ENCODE data around the gene CSTPP1.

CSTPP1 gene

DNA sequence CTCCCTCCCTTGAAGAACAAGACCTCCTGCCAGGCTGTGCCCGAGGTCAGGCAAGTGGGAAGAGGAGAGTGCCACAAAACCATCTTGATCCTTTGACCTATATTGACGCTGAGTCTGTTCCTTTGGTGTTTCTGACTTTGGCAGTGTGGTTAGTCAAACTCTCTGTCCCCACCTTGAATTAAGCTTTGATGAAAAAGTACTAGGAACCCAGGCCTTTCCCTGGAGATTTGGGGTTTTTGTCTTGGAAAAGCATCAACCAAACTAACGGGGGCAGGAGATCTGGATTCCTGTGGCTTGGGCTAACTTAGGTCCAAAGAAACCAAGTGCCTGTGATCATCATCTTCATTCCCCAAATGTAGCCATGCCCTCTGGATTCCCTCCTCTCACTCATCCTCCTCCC is 199.8 kb downstream of the CSTPP1 start:
- DNase-seq (ENCODE audit: low read depth) = no peak

DNA sequence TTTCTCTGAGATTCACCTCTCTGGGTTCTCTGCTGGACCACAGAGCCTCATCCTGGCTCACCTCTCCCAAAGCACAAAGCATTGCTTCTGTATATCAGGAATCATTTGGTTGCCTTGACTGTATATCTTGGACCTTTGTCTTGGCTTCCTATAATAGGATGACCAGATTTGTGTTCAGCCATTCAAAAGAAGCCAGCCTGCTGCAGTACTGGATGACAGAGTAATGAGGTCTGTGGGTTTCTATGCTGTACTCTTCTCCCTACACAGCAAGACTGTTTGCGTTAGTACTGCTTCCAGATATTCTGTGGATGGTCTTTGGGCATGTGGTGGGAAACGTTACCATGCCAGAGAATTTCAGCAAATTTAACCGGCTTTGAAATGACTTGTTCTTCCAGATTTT is 200.4 kb downstream of the CSTPP1 start:
- no peak for DNase-seq (ENCODE audit: low read depth)

DNA sequence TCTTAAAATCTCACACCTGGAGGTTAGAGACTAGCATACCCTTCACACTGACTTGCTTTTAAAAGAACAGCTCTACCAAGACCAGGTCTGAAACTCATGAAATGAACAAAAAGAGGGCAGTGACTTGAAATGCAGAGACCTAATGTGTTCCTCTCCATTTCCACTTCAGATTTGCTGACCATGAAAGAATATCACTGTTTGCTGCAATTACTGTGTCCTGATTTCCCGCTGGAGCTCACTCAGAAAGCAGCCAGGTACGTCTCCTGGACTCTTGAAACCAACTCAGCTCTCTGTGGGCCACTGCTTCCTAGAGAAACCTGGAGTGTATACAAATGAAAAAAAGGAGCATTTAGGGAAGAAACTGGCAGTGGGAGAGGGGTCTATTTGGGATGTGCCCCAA is 200.9 kb downstream of the CSTPP1 start:
- no peak for DNase-seq (ENCODE audit: low read depth)

DNA sequence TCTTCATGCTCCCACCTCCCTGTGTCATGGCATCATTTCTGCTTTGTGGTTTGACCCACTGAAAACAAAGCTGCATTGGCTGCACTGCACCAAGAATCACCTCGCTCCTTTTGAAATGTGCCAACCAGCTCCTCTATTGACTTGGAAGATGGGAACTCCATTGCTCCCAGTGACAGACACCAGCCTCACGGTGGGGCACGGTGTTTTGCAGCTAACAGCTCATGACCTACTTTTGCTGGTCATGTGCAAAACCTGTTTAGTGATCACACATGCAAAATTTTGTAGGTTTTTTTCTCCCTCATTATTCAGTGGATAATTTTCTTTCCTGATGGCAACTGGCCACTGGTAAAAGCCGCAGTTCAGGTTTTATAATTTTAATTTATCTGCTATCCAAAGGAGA is 203.3 kb downstream of the CSTPP1 start:
- DNase-seq (ENCODE audit: low read depth) = no peak

DNA sequence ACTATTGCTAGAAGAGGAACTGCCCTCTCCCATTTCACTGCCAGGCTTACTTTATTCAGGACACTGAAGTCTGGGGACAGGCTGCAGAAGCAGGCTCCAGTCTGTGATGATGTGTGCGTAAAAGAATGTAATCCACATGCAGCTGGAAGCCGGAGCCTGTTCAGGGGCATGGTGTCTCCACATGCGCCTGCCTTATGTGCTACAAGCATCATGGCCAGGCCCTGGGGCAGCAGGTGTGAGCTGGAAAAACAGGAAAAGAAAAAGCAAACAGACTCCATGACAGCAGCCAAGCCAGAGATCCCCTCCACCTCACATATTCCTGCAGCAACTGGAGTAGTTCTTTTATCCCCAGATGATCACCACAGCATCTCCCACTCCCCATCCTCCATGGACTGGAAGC is 206.8 kb downstream of the CSTPP1 start:
- peak; percentile 73 for DNase-seq (ENCODE audit: low read depth)

DNA sequence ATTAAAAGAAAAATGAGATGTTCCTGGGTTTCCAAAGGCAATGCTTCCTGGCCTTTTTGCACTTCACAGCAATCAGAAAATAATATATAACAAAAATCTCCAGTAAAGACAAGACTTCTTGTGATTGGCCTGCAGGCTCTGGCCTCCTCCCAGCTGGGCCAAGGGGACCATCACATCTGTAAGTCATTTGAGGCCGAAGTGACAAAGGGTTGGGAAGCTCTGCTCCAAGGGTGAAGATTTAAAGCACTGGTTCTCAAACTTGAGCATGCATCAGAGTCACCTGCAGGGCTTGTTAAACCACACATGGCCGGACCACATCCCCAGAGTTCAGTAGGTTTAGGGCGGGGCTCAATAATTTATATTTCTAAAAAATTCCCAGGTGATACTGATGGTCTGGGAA is 208.0 kb downstream of the CSTPP1 start:
- DNase-seq (ENCODE audit: low read depth) = no peak

DNA sequence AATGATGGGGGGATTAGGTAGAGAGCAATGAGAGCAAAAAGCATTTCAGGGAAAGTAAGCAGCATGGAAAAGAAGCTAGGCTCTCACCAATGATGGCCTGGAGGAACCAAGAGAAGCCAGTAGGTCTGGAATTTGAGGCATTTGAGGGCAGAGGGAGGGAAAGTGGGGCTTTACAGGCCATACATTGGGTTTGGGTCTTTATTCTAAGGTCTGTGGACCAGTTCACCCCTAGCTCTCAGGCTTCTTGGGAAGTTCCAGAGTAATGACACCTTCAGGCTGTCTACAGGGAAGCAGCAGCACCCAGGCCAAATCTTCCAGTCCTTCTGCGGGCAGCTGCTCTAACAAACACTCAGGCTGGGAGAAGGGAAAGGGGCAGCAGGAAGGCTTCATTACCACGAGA is 210.7 kb downstream of the CSTPP1 start:
- DNase-seq (ENCODE audit: low read depth) = no peak

DNA sequence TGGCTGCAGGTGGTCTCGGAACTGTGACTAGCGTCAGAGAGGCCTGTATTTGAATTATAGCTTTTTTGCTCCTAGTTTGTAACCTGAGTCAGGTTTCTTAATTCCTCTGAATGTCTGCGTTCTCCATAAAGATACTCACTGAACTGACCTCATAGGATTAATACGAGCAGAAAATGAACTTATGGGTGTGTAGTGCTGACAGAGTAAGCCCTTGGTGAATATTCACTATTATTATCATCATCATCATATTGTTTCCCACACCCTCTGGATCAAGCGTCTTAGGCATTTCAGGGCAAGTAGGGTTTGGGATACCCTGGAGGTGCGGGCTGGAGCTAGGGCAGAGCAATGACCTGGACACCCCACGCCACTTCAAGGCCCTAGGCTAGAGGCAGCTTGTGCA is 211.1 kb downstream of the CSTPP1 start:
- DNase-seq (ENCODE audit: low read depth) = no peak

DNA sequence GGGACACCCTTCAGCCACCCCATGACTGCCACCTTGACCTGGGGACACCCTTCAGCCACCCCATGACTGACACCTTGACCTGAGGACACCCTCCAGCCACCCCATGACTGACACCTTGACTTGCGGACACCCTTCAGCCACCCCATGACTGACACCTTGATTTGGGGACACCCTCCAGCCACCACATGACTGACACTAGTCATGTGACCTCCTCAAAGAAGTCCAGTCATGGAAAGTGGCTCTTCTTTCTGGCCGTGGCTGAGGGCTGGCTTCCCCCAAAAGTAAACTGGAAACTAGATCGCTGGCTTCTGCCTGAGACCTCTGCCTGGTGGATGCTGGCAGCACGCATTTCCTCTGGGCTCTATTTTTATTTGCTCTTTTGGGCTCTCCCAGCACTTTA is 211.7 kb downstream of the CSTPP1 start:
- DNase-seq (ENCODE audit: low read depth) = no peak

DNA sequence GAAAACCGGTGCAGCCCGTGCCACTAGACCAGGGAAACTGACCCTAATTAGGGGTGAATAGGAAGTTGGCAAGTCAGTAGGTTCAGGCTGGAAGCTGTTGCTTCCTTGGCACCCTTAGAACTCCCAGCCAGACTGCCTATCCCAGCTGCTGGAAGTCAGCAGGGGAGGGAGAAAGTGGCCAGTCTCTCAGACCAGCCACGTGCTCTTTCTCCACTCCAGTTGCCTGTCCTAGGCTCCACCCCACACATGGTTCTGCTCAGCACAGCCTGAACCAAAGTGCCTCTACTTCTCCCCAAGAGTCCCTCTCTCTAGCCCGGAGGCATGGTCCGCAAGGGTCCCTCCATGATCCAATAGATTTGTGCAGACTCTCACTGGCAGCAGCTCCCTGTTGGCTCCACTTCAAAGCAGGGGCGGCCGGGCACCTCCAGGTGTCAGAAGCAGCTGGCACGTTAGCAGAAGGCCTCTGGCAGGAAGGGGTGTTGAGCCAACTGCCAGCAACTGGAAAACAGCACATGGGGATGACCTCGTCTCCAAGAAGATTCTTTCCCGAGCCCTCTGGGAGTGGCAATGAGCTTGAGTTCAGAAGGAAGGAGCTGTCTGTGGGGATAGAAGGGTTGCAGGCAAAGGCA is 212.5 kb downstream of the CSTPP1 start:
- no peak for DNase-seq (ENCODE audit: low read depth)

DNA sequence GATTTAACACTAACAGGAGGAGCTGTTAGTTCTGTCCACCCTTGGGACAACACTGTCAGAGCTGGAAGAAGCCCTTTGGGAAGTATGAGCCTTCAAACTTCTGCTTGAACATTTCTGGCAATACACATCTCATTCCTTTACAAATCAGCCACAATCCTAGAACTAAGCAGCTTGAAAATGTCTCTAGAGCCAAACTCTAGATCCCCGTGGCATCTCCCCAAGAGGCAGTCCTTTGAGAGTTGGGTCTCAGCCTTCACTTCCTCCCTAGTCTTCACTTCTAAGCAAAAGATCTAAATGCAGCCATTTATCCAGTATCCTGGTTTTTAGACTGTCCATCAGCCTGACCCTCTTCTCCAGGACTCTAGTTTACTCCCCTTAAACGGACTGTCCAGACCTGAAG is 213.2 kb downstream of the CSTPP1 start:
- no peak for DNase-seq (ENCODE audit: low read depth)

DNA sequence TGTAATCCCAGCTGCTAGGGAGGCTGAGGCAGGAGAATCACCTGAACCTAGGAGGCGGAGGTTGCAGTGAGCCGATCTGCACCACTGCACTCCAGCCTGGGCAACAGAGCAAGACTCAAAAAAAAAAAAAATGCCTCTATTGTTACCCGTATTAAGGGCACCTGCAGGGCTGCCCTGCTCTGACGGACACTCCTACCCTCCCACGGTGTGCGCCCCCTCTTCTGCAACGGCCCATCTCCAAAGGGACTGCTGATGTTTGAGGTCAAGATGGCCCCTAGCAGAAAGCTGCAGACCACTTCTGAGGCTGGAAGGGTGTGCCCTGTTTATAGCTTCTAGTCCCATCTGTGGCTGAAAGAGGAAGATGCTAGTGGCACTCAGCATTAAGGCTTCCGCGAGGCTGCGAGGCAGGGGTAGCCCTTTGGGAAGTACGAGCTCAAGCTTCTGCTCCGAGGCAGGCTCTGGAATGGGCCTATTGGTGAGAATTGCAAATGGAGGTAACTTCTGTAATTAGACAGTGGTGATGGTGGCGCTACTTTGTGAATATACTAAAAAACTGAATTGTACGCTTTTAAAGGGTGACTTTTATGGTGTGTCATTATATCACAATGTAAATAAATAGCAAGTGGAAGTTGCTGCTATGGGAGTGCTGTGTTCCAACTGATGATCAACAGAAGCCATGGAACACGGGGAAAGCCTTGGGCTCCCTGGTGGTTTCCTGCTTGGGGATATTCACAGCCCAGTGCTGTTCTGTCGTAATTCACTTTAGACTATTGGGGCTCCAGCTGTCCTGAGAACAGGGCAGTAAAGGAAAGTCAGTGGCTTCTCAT is 215.8 kb downstream of the CSTPP1 start:
- no peak for DNase-seq (ENCODE audit: low read depth)

DNA sequence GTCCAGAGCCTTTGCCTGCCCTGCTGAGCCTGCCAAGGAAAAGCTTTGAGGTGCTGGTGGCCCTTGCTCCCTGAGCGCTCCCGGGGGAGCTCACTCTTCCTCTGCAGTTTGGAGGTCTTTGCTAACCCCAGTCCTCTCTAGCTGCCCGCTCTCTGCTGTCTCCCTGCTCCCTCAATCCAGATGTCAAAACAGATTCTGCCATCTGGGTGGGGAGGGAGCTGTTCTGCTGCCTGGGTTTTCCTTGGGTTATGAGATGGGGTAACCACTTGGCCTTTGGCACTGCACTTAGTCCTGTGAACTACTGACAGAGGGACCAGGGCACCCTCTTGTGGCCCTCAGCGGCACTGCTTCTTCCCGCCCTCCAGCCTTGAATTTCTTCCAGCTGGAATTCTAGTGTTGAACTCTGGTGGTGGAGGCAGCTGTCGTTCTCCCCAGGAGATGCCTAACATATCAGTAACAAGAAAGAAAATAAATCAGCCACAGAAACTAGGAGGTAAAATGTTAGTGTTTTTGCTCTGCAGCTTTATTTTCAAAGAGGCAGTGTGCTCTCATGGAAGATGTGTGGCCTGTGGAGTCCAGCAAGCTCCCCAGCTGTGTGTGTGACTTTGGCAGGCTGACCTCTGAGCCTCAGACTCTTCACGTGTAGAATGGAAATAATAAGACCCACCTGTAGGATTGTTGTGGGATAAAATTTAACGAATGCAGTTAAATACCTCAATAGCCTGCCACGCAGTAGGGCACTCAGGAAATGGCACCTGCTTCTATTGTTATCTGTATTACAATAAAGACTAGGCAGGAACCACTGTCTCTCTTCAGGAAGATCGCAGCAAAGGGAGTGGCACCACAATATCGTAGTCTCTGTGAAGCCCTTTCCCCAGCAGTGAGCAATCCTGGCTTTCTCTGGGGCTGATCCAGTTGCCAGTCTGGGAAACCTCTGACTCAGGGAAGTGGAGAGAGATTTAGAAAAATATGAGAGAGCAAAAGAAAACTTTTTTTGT is 216.7 kb downstream of the CSTPP1 start:
- no peak for DNase-seq (ENCODE audit: low read depth)

DNA sequence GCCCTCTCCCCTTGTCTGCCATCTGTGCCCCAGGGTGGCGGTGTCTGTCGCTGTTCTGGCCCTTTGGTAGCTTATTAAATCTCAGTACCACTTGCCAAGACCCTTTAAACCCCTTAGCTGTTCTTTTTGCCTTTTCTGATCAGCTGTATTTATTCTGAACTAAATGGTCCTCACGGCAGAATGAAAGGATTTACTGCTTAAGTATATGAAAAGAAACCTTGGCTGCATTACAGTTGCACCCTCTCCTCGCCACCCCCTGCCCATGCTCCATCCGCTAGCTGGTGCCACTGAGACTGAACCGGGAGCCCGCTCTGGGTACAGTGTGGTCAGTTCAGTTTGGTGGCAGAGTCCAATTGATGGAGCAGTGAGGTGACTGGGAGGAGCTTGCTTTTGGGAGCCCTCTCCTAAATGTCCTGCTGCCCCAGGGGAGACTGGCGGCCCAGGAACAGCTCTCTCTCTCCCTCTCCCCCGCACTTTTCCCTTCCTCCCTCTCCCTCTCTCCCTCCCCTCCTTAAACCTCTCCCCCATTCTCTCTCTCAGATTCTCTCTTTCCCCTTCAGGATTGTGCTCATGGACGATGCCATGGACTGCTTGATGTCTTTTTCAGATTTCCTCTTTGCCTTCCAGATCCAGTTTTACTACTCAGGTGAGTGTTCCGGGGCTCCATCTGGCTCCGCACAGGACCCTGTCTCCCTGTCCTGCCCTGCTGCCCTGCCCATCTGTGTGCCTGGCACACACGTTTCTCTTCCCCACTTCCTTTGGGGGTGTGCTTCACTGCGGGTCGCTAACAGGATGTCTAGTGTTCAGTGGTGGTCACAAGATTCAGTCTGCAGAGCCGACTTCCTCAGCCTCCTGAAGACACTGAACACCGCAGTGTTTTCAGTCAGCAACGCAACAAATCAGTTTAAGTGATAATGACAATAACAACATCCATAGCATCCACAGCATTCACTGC is 218.3 kb downstream of the CSTPP1 start:
- no peak for DNase-seq (ENCODE audit: low read depth)

DNA sequence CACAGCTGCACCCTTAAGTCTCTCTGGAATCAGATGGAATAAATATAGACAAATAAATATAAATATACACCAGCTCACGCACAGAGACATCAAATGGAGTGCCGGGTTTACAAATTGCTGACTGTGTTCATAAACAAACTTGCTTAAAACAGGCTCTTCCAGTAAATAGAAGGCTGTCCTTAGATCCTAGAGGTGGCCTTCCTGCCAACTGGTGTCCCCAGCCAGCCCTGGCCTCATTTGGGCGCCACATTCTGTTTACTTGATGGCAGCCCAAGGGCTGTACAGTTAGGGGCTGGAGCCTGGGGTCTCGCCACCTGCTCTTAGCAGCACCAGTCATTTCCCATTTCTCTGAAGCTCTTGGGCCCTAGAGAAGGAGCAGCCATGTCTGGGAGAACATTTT is 219.3 kb downstream of the CSTPP1 start:
- no peak for DNase-seq (ENCODE audit: low read depth)

DNA sequence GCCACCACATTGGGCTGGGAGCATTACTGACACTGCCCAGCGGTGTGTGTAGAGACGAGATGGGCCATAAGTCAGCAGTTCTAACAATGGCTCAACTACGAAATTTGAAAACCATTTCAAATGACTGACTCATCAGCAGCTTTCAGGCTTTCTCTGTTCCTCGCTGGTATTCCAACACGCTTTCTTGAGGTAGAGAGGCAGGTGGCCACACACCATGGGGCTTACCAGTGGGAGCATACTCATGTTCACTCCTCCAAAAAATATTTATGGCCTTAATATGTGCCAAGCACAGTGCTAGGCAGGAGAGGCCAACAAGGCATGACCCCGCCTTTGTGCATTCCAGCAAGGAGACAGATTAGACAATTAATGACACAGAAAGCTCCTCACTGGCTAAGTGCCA is 219.8 kb downstream of the CSTPP1 start:
- no peak for DNase-seq (ENCODE audit: low read depth)

DNA sequence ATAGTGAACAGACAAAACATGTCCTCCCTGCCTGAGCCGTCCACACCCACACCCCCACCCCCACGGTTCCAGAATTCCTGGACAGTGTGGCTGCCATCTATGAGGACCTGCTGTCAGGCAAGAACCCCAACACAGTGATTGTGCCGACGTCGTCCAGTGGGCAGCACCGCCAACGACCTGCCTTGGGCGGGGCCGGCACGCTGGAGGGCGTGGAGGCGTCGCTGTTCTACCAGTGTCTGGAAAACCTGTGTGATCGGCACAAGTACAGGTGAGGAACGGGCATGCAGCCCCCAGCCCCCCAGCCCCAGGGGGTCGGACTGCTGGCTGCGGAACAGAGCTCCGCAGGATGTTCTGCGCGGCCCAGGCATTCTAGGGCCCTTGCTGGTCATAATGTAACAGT is 220.4 kb downstream of the CSTPP1 start:
- DNase-seq (ENCODE audit: low read depth) = no peak

DNA sequence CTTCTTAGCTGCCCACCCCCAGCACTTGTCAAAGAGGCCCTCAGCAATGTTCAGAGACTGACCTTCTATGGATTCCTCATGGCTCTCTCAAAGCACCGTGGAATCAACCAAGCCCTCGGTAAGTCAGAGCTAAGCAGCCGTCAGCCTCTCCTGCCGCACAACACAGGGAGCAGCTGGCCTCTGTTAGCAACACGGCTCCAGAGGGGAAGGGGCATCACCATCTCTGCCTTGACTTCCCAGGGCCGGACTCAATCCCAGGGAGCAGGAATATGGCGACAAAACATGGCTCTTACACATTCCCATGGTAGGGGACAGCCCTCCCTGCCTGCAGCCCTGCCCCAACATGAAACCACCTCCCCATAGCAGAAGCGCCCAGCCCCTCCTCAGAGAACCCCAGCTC is 221.2 kb downstream of the CSTPP1 start:
- DNase-seq (ENCODE audit: low read depth) = no peak

DNA sequence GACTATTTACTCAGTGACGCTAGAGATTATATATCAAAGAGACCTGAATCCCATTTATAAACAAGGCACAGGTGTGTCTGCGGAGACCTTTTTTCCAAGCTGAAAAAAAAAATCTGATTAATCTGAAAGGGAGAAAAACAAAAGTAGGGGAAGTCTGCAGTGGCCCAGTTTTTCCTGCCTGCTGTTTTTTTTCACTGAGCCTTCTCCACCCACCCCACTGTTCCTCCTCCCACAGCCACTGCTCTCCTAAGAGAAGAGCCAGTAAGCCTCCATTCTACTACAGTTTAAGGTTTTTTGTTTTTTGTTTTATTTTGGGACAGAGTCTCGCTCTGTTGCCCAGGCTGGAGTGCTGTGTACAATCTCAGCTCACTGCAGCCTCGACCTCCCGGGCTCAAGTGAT is 221.7 kb downstream of the CSTPP1 start:
- no peak for DNase-seq (ENCODE audit: low read depth)

DNA sequence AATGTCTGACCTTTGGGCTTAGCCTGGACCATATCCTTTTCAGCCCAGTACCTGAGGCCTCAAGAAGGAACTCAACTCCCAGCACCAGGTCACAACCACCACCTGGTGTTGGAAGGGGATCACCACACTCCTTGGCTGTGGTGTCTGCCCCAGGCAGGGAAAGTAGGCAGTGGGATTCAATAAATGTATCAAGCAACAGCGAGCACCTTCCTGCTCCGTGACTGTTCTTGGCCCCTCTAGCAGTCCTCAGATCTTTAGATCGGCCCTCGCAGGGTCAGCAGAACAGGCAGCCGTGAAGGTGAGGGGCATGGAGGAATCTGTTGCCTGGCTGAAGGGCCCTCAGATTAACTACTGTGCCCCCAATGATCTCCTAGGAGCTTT is 224.2 kb downstream of the CSTPP1 start:
- DNase-seq (ENCODE audit: low read depth) = no peak

DNA sequence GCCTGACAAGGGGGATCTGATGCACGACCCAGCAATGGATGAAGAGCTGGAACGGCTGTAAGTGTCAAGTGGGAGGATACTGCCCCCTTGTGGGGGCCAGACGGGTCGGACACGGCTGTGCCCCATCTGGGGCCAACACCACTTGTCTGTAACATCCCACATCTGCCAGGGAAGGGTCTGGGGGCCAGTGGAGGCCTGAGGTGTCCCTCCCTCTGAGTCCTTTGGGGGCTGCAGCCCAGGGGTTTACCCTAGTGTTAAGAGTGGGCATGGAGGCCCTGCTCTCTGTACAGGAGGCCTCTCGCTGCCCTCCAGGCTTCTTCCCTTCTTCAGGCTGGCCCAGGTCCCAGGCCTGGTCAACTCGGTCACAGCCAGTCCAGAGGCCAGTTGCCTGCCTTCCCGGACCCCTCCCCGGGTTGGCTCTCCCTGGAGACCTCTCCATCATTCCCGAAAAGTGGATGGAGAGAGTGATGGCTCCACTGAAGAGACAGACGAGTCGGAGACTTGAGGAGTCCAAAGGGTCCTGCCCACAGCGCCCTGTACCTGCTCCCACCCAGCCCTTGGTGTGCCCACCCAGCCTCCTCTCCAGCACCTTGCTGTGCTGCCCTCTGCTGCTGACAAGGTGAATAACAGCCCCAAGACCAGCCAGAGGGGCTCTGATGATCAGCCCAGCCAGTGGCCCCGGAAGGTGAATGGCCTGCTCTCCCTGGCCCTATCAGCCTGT is 224.7 kb downstream of the CSTPP1 start:
- no peak for DNase-seq (ENCODE audit: low read depth)

Measured in non-pigmented ciliary epithelial cell (primary cell).